ENCODE data around the gene PSMD1.

DNA sequence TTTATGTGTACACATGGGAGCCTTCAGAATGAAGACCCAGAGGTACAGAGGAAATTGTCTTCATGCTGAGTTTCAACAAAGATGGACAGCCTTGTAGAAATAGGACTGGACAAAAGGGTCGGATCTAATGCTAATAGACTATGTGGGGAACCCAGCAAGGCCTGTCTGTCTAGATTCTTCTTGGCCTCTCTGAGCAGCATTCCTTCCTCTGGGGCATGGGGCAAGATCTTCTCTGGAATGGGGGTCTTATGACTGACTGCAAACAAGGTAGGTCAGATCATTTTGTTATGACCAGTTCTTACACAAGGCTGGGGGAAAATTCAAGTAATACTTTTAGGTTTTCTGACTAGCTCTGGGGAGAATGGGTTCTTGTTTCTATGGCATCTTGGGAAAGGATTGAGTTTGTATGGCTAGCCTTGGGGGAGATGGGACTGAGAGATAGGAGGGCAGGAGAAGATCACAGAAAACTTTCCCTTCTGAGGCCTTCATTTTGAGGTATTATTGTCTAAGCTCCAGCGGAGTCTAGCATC lies 46.4 kb upstream of the PSMD1 start:
- TF ChIP-seq POLR2A (IDR thresholded peaks at IDR 0.05; ENCODE audit: control extremely low read depth in 1 of 2, low read depth in 2 of 2, low read length in 2 of 2) (no peak), CTCF (IDR thresholded peaks at IDR 0.05; ENCODE audit: control extremely low read depth in 1 of 3, insufficient read depth in 1 of 3, low read depth in 1 of 3, low read length in 3 of 3) (no peak), YY1 (IDR thresholded peaks at IDR 0.05; ENCODE audit: low read depth, low read length) (no peak), HDAC2 (IDR thresholded peaks at IDR 0.05; ENCODE audit: borderline replicate concordance in 1 of 2, low read depth in 2 of 2, low read length in 2 of 2) (no peak), POLR2AphosphoS5 (IDR thresholded peaks at IDR 0.05; ENCODE audit: low read depth, low read length) (no peak), TCF12 (IDR thresholded peaks at IDR 0.05; ENCODE audit: low read depth, low read length) (no peak), KDM5A (IDR thresholded peaks at IDR 0.05; ENCODE audit: low read length) (no peak), TAF1 (IDR thresholded peaks at IDR 0.05; ENCODE audit: low read depth, low read length) (no peak)
- TF ChIP-seq, protein P1, sequence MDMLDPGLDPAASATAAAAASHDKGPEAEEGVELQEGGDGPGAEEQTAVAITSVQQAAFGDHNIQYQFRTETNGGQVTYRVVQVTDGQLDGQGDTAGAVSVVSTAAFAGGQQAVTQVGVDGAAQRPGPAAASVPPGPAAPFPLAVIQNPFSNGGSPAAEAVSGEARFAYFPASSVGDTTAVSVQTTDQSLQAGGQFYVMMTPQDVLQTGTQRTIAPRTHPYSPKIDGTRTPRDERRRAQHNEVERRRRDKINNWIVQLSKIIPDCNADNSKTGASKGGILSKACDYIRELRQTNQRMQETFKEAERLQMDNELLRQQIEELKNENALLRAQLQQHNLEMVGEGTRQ (IDR thresholded peaks at IDR 0.05; ENCODE audit: low read length) = no peak
